GM18909 (cell line): ENCODE measurements around the gene ID4.
A peak's percentile ranks its signal among the peaks of the same experiment; 100 is the strongest.

ENCODE experiments used
- ATAC-seq: cut with Tn5 transposase; IDR thresholded peaks from one replicate; pipeline ENCODE4 v1.9.1; 2021; ENCODE audit warnings: mild to moderate bottlenecking; ENCODE audit not compliant: unreplicated experiment, poor library complexity

The ID4 gene

GRCh38 chr6:19836799-19837510 is at the start of gene ID4:
Gene ID4, plus strand, starts transcription at chr6:19837370. Its CDS starts 385 bp downstream, at chr6:19837755.
- no peak for ATAC-seq

GRCh38 chr6:19788686-19789085 is 48.5 kb upstream of the ID4 start:
- no peak for ATAC-seq

GRCh38 chr6:19789100-19789803 is 47.9 kb upstream of the ID4 start:
- ATAC-seq, result no peak

- ATAC-seq, result no peak
Measured at GRCh38 chr6:19791267-19791666, 45.9 kb upstream of the ID4 start.

- ATAC-seq, result no peak
Measured at GRCh38 chr6:19795211-19795610, 42.0 kb upstream of the ID4 start.

- no peak for ATAC-seq
Measured at GRCh38 chr6:19796452-19796851, 40.7 kb upstream of the ID4 start.

GRCh38 chr6:19798362-19798761 is 38.8 kb upstream of the ID4 start:
- no peak for ATAC-seq

GRCh38 chr6:19802656-19803055 is 34.5 kb upstream of the ID4 start:
- no peak for ATAC-seq

- ATAC-seq, result no peak
Measured at GRCh38 chr6:19803331-19804204, 33.6 kb upstream of the ID4 start.

- ATAC-seq, result peak; percentile 99
Measured at GRCh38 chr6:19804205-19805128, 32.7 kb upstream of the ID4 start.

- ATAC-seq, result no peak
Measured at GRCh38 chr6:19805129-19805481, 32.1 kb upstream of the ID4 start.

- ATAC-seq, result no peak
Measured at GRCh38 chr6:19806971-19807396, 30.2 kb upstream of the ID4 start.

- no peak for ATAC-seq
Measured at GRCh38 chr6:19811397-19812079, 25.6 kb upstream of the ID4 start.

GRCh38 chr6:19812512-19813119 is 24.6 kb upstream of the ID4 start:
- ATAC-seq, result peak; percentile 60

GRCh38 chr6:19818805-19819204 is 18.4 kb upstream of the ID4 start:
- ATAC-seq, result no peak

GRCh38 chr6:19824058-19824807 is 12.9 kb upstream of the ID4 start:
- no peak for ATAC-seq

GRCh38 chr6:19827247-19827646 is 9.9 kb upstream of the ID4 start:
- no peak for ATAC-seq

GRCh38 chr6:19827903-19828302 is 9.3 kb upstream of the ID4 start:
- no peak for ATAC-seq
